Melanocyte of skin (primary cell): Measurements from ENCODE around the gene RPS15A. TPM values are rescaled to one million over a fixed set of nuclear protein-coding genes. Genes with fewer than 3 reads are reported as not detected.

Experiments used
- total RNA-seq, 2 donors: library from RNA; depleted of rRNA; stranded (reverse); fragments of >200 nt; gene quantifications; 2 replicates each; pipeline ENCODE4 v1.2.3, GENCODE V29; 2012

RPS15A gene
- 100 to 1,000 TPM; 453 to 843 TPM for total RNA-seq

DNA sequence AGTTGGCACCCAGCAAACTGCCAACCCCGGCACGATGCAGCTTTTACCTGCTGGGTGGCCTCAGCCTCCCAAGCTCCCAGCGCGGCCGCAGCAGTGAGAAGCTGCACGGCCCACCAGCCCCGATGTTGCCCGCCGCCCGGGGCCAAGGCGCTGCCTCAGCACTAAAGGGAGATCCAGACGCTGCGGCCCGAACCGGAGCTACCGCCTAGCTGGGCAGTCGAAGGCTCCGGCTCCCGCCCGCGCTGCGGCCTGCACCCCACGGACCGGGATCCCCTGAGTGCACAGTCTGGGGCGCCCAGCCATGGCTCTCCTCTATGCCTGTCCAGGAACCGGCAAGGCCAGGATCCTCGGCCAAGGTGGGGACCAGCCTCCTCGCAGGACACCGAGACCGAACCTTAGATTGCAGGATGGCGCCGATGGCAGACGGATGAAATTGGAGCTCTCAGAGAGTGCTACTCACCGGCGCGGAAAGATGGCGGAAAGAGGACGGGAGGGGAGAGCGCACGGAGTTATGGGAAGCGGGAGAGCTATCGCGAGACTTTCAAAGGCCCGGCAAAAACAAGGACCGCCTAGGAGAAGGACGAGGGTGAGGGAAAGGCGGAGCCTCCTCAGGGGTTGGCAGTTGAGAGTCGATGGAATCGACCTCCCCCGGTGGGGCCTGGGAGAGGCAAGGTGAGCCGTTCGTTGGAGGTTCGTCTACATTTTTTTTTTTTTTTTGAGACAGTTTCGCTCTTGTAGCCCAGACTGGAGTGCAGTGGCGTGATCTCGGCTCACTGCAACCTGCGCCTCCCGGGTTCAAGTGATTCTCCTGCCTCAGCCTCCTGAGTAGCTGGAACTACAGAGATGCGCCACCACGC lies at the start of gene RPS15A:
Gene RPS15A, minus strand, starts transcription at position 485 of the 857 bp plus-strand sequence. CDS start 1,221 bp downstream, outside the sequence.

DNA sequence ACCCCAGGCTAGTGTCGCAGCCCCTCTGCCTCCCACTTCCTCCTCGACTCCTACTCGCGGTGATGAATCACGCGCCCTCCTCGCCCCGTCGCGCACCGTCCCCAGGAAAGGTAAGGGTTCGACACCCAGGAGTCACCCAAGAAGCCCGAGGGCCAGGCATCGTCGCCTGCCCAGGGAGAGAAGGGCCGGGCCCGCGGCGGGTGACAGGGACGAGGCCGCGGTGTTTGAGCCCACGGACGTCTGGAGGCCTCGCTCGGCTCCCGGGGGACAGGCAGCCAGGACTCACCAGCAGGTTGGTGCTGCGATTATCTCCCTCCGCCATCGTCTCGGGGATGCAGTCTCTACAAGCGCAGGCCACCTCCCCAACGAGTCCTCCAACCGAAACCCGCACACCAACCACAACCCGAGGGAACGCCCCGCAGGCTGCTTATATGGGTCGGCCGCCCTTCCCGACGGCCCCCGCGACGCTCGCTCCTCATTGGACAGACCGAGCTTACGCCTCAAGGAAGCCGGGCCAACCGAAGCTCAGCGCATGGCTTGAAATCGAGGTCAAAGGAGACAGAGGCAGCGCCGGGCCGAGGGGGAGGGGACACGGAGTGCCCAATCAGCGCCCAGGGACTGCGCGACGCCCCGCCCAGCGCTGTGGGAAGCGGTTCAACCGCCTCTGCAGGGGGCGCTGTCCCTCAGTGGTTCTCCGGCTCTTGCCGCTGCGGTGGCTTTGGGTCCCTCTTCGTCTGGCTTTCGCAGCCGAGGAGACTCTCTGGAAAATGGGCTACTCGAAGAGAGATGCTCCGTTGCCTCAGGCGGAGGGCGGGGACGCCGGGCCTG lies 11.2 kb upstream of the RPS15A start, which contains the start of gene ARL6IP1:
Gene ARL6IP1, minus strand, starts transcription at position 405 of the 828 bp plus-strand sequence. Its CDS starts 83 bp downstream, at position 322.

Other genes starting within 250 kb of the RPS15A start
- gene NOMO2, start 228.2 kb downstream of the RPS15A start, total RNA-seq: 100 to 1,000 TPM in 1 of 2 donors, 10 to 100 TPM in 1; 69.9 to 102 TPM
- gene ARL6IP1, start 11.2 kb upstream of the RPS15A start, total RNA-seq: 100 to 1,000 TPM; 401 to 524 TPM
- 10 to 100 TPM; 87.2 to 96.0 TPM for gene SMG1, start 136.1 kb upstream of the RPS15A start, total RNA-seq
- under 1 TPM; 0.67 to 0.69 TPM for gene TMC7, start 193.6 kb upstream of the RPS15A start, total RNA-seq